DND-41 (cell line): ENCODE measurements around the gene TLR5.

Source experiments
- EZH2 ChIP-seq: IDR thresholded peaks from 3 replicates; pipeline ENCODE4 v1.6.1; 2012; ENCODE audit warnings: borderline replicate concordance, low read depth, mild to moderate bottlenecking, moderate library complexity, low read length, inconsistent platforms; ENCODE audit not compliant: severe bottlenecking
- TF ChIP-seq, protein P1 (sequence below): IDR thresholded peaks from 2 replicates; pipeline ENCODE4 v1.5.1; 2012; ENCODE audit warnings: borderline replicate concordance, low read length, moderate library complexity, mild to moderate bottlenecking; ENCODE audit not compliant: poor library complexity, severe bottlenecking; ENCODE audit errors: extremely low read depth

DNA sequence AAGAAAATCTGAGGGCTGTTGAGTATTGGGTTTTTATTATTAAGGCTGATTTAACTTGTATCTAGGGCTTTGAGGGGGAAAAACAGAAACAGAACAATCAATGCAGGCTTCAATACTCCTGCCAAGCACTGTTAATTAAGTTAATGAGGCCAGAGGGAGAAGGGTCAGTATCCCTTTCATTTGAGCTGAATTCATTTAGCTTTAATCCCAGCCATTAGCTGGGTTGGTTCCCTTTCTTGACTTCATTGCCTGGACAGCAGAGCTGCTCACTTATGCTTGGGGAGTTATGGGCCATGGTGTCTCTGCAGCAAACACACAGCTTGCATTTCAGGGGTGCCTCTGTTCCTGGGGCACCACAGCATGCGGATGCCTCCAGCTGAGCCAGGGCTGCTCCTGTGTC is 16.3 kb downstream of the TLR5 start:
- TF ChIP-seq, protein P1, sequence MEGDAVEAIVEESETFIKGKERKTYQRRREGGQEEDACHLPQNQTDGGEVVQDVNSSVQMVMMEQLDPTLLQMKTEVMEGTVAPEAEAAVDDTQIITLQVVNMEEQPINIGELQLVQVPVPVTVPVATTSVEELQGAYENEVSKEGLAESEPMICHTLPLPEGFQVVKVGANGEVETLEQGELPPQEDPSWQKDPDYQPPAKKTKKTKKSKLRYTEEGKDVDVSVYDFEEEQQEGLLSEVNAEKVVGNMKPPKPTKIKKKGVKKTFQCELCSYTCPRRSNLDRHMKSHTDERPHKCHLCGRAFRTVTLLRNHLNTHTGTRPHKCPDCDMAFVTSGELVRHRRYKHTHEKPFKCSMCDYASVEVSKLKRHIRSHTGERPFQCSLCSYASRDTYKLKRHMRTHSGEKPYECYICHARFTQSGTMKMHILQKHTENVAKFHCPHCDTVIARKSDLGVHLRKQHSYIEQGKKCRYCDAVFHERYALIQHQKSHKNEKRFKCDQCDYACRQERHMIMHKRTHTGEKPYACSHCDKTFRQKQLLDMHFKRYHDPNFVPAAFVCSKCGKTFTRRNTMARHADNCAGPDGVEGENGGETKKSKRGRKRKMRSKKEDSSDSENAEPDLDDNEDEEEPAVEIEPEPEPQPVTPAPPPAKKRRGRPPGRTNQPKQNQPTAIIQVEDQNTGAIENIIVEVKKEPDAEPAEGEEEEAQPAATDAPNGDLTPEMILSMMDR: no peak
- TF ChIP-seq EZH2: no peak
